ENCODE data around the gene FGD4.

GRCh38 chr12:32536000-32536345 is 136.6 kb downstream of the FGD4 start:
- TF ChIP-seq, protein P1, sequence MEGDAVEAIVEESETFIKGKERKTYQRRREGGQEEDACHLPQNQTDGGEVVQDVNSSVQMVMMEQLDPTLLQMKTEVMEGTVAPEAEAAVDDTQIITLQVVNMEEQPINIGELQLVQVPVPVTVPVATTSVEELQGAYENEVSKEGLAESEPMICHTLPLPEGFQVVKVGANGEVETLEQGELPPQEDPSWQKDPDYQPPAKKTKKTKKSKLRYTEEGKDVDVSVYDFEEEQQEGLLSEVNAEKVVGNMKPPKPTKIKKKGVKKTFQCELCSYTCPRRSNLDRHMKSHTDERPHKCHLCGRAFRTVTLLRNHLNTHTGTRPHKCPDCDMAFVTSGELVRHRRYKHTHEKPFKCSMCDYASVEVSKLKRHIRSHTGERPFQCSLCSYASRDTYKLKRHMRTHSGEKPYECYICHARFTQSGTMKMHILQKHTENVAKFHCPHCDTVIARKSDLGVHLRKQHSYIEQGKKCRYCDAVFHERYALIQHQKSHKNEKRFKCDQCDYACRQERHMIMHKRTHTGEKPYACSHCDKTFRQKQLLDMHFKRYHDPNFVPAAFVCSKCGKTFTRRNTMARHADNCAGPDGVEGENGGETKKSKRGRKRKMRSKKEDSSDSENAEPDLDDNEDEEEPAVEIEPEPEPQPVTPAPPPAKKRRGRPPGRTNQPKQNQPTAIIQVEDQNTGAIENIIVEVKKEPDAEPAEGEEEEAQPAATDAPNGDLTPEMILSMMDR (IDR thresholded peaks at IDR 0.05; ENCODE audit: insufficient read depth, low read length): no peak
- TF ChIP-seq POLR2AphosphoS5 (IDR thresholded peaks at IDR 0.05; ENCODE audit: low read depth): no peak
- TF ChIP-seq, protein P2, sequence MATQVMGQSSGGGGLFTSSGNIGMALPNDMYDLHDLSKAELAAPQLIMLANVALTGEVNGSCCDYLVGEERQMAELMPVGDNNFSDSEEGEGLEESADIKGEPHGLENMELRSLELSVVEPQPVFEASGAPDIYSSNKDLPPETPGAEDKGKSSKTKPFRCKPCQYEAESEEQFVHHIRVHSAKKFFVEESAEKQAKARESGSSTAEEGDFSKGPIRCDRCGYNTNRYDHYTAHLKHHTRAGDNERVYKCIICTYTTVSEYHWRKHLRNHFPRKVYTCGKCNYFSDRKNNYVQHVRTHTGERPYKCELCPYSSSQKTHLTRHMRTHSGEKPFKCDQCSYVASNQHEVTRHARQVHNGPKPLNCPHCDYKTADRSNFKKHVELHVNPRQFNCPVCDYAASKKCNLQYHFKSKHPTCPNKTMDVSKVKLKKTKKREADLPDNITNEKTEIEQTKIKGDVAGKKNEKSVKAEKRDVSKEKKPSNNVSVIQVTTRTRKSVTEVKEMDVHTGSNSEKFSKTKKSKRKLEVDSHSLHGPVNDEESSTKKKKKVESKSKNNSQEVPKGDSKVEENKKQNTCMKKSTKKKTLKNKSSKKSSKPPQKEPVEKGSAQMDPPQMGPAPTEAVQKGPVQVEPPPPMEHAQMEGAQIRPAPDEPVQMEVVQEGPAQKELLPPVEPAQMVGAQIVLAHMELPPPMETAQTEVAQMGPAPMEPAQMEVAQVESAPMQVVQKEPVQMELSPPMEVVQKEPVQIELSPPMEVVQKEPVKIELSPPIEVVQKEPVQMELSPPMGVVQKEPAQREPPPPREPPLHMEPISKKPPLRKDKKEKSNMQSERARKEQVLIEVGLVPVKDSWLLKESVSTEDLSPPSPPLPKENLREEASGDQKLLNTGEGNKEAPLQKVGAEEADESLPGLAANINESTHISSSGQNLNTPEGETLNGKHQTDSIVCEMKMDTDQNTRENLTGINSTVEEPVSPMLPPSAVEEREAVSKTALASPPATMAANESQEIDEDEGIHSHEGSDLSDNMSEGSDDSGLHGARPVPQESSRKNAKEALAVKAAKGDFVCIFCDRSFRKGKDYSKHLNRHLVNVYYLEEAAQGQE (IDR thresholded peaks at IDR 0.05; ENCODE audit: insufficient replicate concordance, low read depth): no peak

Measured in HL-60 (cell line).